Ishikawa (cell line): Measurements from ENCODE around the gene UNC45B.

Experiments used
- FOXM1 ChIP-seq: IDR thresholded peaks from 2 replicates; pipeline ENCODE4 v1.6.1; 2012; ENCODE audit warnings: low read depth, borderline replicate concordance
- MAX ChIP-seq: IDR thresholded peaks from 2 replicates; pipeline ENCODE4 v1.6.1; 2012
- NFIC ChIP-seq: IDR thresholded peaks from 2 replicates; pipeline ENCODE4 v1.6.1; 2012
- RAD21 ChIP-seq: IDR thresholded peaks from 2 replicates; pipeline ENCODE4 v1.6.1; 2012; ENCODE audit warnings: low read depth
- TAF1 ChIP-seq: IDR thresholded peaks from 2 replicates; pipeline ENCODE4 v1.6.1; 2012; ENCODE audit warnings: low read depth, mild to moderate bottlenecking
- TCF12 ChIP-seq: IDR thresholded peaks from 2 replicates; pipeline ENCODE4 v1.6.1; 2012; ENCODE audit warnings: low read depth
- TEAD4 ChIP-seq: IDR thresholded peaks from 2 replicates; pipeline ENCODE4 v1.6.1; 2012
- YY1 ChIP-seq: IDR thresholded peaks from 2 replicates; pipeline ENCODE4 v1.6.1; 2012; ENCODE audit warnings: low read depth
- ZBTB7A ChIP-seq: IDR thresholded peaks from 2 replicates; pipeline ENCODE4 v1.6.1; 2012; ENCODE audit warnings: low read depth
- TF ChIP-seq, protein P1 (sequence below): IDR thresholded peaks from 2 replicates; pipeline ENCODE4 v1.6.1; 2012; ENCODE audit warnings: low read depth, mild to moderate bottlenecking

UNC45B gene

GRCh38 chr17:35238821-35239220 lies 91.2 kb downstream of the UNC45B start:
- TF ChIP-seq YY1 (no peak), MAX (no peak), RAD21 (no peak), NFIC (no peak), TCF12 (no peak), ZBTB7A (no peak), TAF1 (no peak), FOXM1 (no peak), TEAD4 (no peak)
- TF ChIP-seq, protein P1, sequence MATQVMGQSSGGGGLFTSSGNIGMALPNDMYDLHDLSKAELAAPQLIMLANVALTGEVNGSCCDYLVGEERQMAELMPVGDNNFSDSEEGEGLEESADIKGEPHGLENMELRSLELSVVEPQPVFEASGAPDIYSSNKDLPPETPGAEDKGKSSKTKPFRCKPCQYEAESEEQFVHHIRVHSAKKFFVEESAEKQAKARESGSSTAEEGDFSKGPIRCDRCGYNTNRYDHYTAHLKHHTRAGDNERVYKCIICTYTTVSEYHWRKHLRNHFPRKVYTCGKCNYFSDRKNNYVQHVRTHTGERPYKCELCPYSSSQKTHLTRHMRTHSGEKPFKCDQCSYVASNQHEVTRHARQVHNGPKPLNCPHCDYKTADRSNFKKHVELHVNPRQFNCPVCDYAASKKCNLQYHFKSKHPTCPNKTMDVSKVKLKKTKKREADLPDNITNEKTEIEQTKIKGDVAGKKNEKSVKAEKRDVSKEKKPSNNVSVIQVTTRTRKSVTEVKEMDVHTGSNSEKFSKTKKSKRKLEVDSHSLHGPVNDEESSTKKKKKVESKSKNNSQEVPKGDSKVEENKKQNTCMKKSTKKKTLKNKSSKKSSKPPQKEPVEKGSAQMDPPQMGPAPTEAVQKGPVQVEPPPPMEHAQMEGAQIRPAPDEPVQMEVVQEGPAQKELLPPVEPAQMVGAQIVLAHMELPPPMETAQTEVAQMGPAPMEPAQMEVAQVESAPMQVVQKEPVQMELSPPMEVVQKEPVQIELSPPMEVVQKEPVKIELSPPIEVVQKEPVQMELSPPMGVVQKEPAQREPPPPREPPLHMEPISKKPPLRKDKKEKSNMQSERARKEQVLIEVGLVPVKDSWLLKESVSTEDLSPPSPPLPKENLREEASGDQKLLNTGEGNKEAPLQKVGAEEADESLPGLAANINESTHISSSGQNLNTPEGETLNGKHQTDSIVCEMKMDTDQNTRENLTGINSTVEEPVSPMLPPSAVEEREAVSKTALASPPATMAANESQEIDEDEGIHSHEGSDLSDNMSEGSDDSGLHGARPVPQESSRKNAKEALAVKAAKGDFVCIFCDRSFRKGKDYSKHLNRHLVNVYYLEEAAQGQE, result no peak
